K562 (cell line): Measurements from ENCODE around the gene TRMT2A. TPM values are rescaled to one million over a fixed set of nuclear protein-coding genes. Genes with fewer than 3 reads are reported as not detected.

ENCODE experiments used
- ARID1B ChIP-seq: fragments of 450-650 bp; IDR thresholded peaks from 2 replicates; pipeline ENCODE4 v1.6.1; 2016; ENCODE audit warnings: antibody characterized with exemption, mild to moderate bottlenecking, inconsistent platforms
- ATF1 ChIP-seq, 2 experiments: fragments of 450-650 bp in 1 of 2; IDR thresholded peaks; 2 replicates each; pipeline ENCODE4 v1.6.1; 2016; ENCODE audit warnings: missing compliant biosample characterization in 1 of 2, missing genetic modification characterization in 1 of 2
- BMI1 ChIP-seq: fragments of 150-350 bp; IDR thresholded peaks from 2 replicates; pipeline ENCODE4 v1.6.1; 2014; ENCODE audit warnings: low read length
- CAMTA2 ChIP-seq: fragments of 250-450 bp; sonication (Bioruptor Pico); conservative IDR thresholded peaks from 2 replicates; pipeline ENCODE4 v1.5.1; 2022
- CHD2 ChIP-seq: IDR thresholded peaks from 2 replicates; pipeline ENCODE4 v1.6.1; 2011; ENCODE audit warnings: low read depth, low read length
- ESRRA ChIP-seq: fragments of 450-650 bp; IDR thresholded peaks from 2 replicates; pipeline ENCODE4 v1.6.1; 2014; ENCODE audit warnings: low read depth, mild to moderate bottlenecking, moderate library complexity, borderline replicate concordance
- FOXA1 ChIP-seq: fragments of 450-650 bp; IDR thresholded peaks from 2 replicates; pipeline ENCODE4 v1.6.1; 2016; ENCODE audit warnings: mild to moderate bottlenecking, borderline replicate concordance
- FOXA3 ChIP-seq, 2 experiments: fragments of 450-650 bp in 1 of 2; sonication (generic) in 1 of 2; formaldehyde crosslinking; IDR thresholded peaks in 1 of 2; conservative IDR thresholded peaks in 1 of 2; 2 replicates each; pipeline versions ENCODE4 v1.4.0 to v1.8.0; 2020 to 2022; ENCODE audit warnings: mild to moderate bottlenecking in 2 of 2, missing genetic modification reagents in 1 of 2
- HCFC1 ChIP-seq: IDR thresholded peaks from 2 replicates; pipeline ENCODE4 v1.6.1; 2012; ENCODE audit warnings: low read depth, low read length, improper control_type of control experiment
- IFI16 ChIP-seq: fragments of 250-450 bp; sonication (Bioruptor Pico); IDR thresholded peaks from 2 replicates; pipeline ENCODE4 v2.1.2; 2022; ENCODE audit warnings: mild to moderate bottlenecking, inconsistent platforms
- KLF13 ChIP-seq: fragments of 450-650 bp; IDR thresholded peaks from 2 replicates; pipeline ENCODE4 v1.6.1; 2016; ENCODE audit warnings: missing genetic modification characterization, low read depth, mild to moderate bottlenecking, missing compliant biosample characterization, moderate library complexity, borderline replicate concordance
- LCOR ChIP-seq: sonication (generic); formaldehyde crosslinking; IDR thresholded peaks from 2 replicates; pipeline ENCODE4 v1.8.0; 2022; ENCODE audit warnings: mild to moderate bottlenecking, missing genetic modification reagents
- POLR2AphosphoS5 ChIP-seq: IDR thresholded peaks from 2 replicates; pipeline ENCODE4 v1.6.1; 2011; ENCODE audit warnings: mild to moderate bottlenecking, low read depth, low read length, moderate library complexity; ENCODE audit not compliant: control insufficient read depth, insufficient read depth
- RAD21 ChIP-seq, 2 experiments: fragments of 250-450 bp in 1 of 2; fragments of 450-650 bp in 1 of 2; sonication (Bioruptor Pico) in 1 of 2; formaldehyde crosslinking in 1 of 2; IDR thresholded peaks in 1 of 2; conservative IDR thresholded peaks in 1 of 2; 2 replicates each; pipeline versions ENCODE4 v1.4.0 to v1.8.0; 2020 to 2022; ENCODE audit warnings: mild to moderate bottlenecking in 2 of 2, moderate library complexity in 1 of 2
- SAP30 ChIP-seq: fragments of 200-600 bp; sonication (generic); IDR thresholded peaks from 2 replicates; pipeline ENCODE4 v1.6.1; 2012; ENCODE audit warnings: borderline replicate concordance, low read depth, mild to moderate bottlenecking, moderate library complexity, low read length, control low read depth, inconsistent platforms; ENCODE audit not compliant: insufficient read depth, poor library complexity, severe bottlenecking
- STAG1 ChIP-seq: sonication (generic); formaldehyde crosslinking; IDR thresholded peaks from 2 replicates; pipeline ENCODE4 v1.5.0; 2020; ENCODE audit warnings: missing genetic modification reagents, borderline replicate concordance
- STAT5A ChIP-seq: IDR thresholded peaks from 2 replicates; pipeline ENCODE4 v1.6.1; 2012; ENCODE audit warnings: low read length, inconsistent platforms, borderline replicate concordance
- TBL1XR1 ChIP-seq, 2 experiments: IDR thresholded peaks; 2 replicates each; pipeline ENCODE4 v1.6.1; 2012; ENCODE audit warnings: improper control_type of control experiment in 2 of 2, low read length in 2 of 2, mild to moderate bottlenecking in 1 of 2
- TRIM25 ChIP-seq: fragments of 450-650 bp; IDR thresholded peaks from 2 replicates; pipeline ENCODE4 v1.7.0; 2016; ENCODE audit warnings: borderline replicate concordance
- polyA plus RNA-seq, 8 experiments: library from polyadenylated mRNA; depleted of rRNA in 4 of 8; stranded (reverse) in 5 of 8; unstranded in 3 of 8; fragments of >200 nt; fragmentation: Nextera tagmentation in 2 of 8; fragmentation: Illumina TruSeq in 1 of 8; extraction: Ambion mirVana in 2 of 8; extraction: Trizol in 1 of 8; gene quantifications; 2 replicates each; pipeline versions ENCODE4 v1.2.1 to v1.2.3, GENCODE V29; 2011 to 2014; ENCODE audit warnings: inconsistent platforms in 1 of 8, missing spikeins in 1 of 8
- total RNA-seq, 7 experiments: library from RNA; depleted of rRNA in 6 of 7; stranded (reverse); fragments of >200 nt in 6 of 7; fragmentation: Illumina TruSeq in 2 of 7; extraction: Trizol in 2 of 7; gene quantifications; 2 replicates each; pipeline versions ENCODE4 v1.2.1 to v1.2.3, GENCODE V29; 2011 to 2021; ENCODE audit warnings: low replicate concordance in 1 of 7
- TF ChIP-seq, protein P1 (sequence below): fragments of 450-650 bp; formaldehyde crosslinking; IDR thresholded peaks from 2 replicates; pipeline ENCODE4 v1.4.0; 2020; ENCODE audit warnings: mild to moderate bottlenecking, moderate library complexity
- TF ChIP-seq, protein P2 (sequence below): sonication (generic); formaldehyde crosslinking; IDR thresholded peaks from 2 replicates; pipeline ENCODE4 v1.8.1; 2022; ENCODE audit warnings: missing genetic modification reagents

TRMT2A gene
- total and polyA plus RNA-seq, 9 of the 15 experiments (the other 6 are each of a cell fraction or from before 2014, with no cell fraction given), result 1.6 to 265 (median 140) TPM

DNA sequence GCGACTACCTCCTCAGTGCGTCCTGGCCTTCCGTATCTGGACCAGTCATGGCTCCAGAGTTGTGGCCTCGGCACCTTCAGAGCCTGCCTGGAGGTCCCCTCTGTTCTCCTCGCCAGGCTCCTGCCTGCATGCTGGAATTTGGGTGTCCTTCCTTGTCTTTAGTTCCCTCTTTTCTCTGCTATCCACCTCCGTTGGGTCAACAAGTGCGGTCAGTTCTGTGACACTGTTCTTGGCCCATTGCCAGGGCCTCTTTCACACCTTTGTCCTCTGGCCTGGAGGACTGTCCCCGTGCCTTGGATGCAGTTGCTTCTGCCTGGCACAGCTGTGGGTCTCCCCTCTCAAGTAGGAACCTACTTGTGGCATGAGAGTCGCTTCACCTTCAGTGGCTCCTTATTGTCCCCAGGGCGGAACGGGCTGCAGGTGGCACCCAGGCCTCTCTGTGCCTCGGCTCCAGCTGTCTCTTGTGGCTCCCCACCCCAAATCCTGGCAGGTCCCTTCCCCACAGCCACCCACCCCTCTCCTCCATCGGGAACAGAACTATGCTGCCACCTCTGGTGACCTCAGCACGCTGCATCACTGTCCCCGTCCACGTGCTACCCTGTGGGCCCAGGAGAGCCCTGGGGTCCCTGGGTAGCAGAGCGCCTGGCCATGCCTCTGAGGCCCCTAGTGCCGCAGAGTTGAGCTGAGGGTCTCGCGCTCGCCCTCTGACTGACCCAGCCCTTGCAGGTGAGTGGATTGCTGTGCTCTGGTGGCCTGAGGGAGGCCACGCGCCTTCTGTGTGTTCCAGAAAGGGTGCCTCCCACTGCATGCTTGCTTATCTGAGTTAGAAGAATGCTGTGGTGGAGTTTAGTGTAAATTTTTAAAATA, 32.2 kb downstream of the TRMT2A start (continued):
- TF ChIP-seq ARID1B, result no peak
- TF ChIP-seq TBL1XR1 (IDR thresholded peaks at IDR 0.05; ENCODE audit: low read length in 2 of 2), result peak; percentile 53 to 71; a peak in 2 of 4 replicates
- TF ChIP-seq ATF1 (CRISPR knock-in tag; IDR thresholded peaks at IDR 0.05), result no peak
- peak; percentile 91 for TF ChIP-seq ATF1 (tag; IDR thresholded peaks at IDR 0.05)
- peak; percentile 40; the same call in 1 of the 2 replicates for TF ChIP-seq CHD2
- TF ChIP-seq POLR2AphosphoS5, result no peak
- peak; percentile 96 for TF ChIP-seq CAMTA2
- TF ChIP-seq, protein P1, sequence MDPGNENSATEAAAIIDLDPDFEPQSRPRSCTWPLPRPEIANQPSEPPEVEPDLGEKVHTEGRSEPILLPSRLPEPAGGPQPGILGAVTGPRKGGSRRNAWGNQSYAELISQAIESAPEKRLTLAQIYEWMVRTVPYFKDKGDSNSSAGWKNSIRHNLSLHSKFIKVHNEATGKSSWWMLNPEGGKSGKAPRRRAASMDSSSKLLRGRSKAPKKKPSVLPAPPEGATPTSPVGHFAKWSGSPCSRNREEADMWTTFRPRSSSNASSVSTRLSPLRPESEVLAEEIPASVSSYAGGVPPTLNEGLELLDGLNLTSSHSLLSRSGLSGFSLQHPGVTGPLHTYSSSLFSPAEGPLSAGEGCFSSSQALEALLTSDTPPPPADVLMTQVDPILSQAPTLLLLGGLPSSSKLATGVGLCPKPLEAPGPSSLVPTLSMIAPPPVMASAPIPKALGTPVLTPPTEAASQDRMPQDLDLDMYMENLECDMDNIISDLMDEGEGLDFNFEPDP (CRISPR knock-in tag), result peak; percentile 90; the same call in 1 of the 2 replicates
- peak; percentile 63; the same call in 1 of the 2 replicates for TF ChIP-seq HCFC1
- peak; percentile 25; the same call in 1 of the 2 replicates for TF ChIP-seq IFI16 (CRISPR knock-in tag)
- peak; percentile 69 to 84 for TF ChIP-seq RAD21 (CRISPR knock-in tag; conservative IDR thresholded peaks at IDR 0.05 in 1 of 2, IDR thresholded peaks at IDR 0.05 in 1 of 2)
- TF ChIP-seq LCOR (CRISPR knock-in tag), result no peak
- no peak for TF ChIP-seq ESRRA
- TF ChIP-seq BMI1, result 0 out of 2 replicates have a peak, but pooled peaks have one; percentile 34
- peak in 1 of 2 experiments; percentile 79; a peak in 2 of 4 replicates for TF ChIP-seq FOXA3 (CRISPR knock-in tag; conservative IDR thresholded peaks at IDR 0.05 in 1 of 2, IDR thresholded peaks at IDR 0.05 in 1 of 2)
- TF ChIP-seq FOXA1, result no peak
- TF ChIP-seq, protein P2, sequence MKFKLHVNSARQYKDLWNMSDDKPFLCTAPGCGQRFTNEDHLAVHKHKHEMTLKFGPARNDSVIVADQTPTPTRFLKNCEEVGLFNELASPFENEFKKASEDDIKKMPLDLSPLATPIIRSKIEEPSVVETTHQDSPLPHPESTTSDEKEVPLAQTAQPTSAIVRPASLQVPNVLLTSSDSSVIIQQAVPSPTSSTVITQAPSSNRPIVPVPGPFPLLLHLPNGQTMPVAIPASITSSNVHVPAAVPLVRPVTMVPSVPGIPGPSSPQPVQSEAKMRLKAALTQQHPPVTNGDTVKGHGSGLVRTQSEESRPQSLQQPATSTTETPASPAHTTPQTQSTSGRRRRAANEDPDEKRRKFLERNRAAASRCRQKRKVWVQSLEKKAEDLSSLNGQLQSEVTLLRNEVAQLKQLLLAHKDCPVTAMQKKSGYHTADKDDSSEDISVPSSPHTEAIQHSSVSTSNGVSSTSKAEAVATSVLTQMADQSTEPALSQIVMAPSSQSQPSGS (CRISPR knock-in tag), result no peak
- TF ChIP-seq SAP30, result peak; percentile 96
- no peak for TF ChIP-seq STAT5A
- no peak for TF ChIP-seq STAG1
- TF ChIP-seq KLF13 (tag), result peak; percentile 74; the same call in 1 of the 2 replicates
- no peak for TF ChIP-seq TRIM25
